OCI-LY3 (cell line): ENCODE measurements around the gene CCDC8.
"Not testable (repeated sequence)": the region's sequence is repeated elsewhere in the genome, so short reads cannot be mapped to it uniquely, and the experiment has no call there.

Source experiments
- H2AFZ ChIP-seq: fragments of 200-600, 300-600 bp; shearing (Covaris generic); 2 replicates; pipeline ENCODE4 v1.6.0; 2014; ENCODE audit warnings: antibody characterized with exemption, low read depth, low read length
- H3K27ac ChIP-seq: fragments of 200-600, 300-600 bp; sonication (generic); 2 replicates; pipeline ENCODE4 v1.5.1; 2014; ENCODE audit warnings: mild to moderate bottlenecking, low read length, moderate library complexity, mixed read lengths
- H3K27me3 ChIP-seq: fragments of 200-600, 300-600 bp; sonication (generic); 2 replicates; pipeline ENCODE4 v1.6.1; 2014; ENCODE audit warnings: low read depth, low read length, mixed read lengths
- H3K36me3 ChIP-seq: fragments of 200-600, 300-600 bp; sonication (generic); replicated peaks from 2 replicates; pipeline ENCODE3; 2014; ENCODE audit warnings: low read depth, low read length, mixed read lengths
- H3K4me1 ChIP-seq: fragments of 300-600, 200-600 bp; sonication (generic); 2 replicates; pipeline ENCODE4 v1.6.1; 2014; ENCODE audit warnings: low read length, mixed read lengths
- H3K4me2 ChIP-seq: fragments of 200-600, 300-600 bp; sonication (generic); 2 replicates; pipeline ENCODE4 v1.6.1; 2014; ENCODE audit warnings: low read length, mixed read lengths
- H3K4me3 ChIP-seq: fragments of 300-600, 200-600 bp; sonication (generic); 2 replicates; pipeline ENCODE4 v1.5.1; 2014; ENCODE audit warnings: antibody characterized with exemption, mild to moderate bottlenecking, low read length, moderate library complexity
- H3K79me2 ChIP-seq: fragments of 300-600, 200-600 bp; shearing (Covaris generic); 2 replicates; pipeline ENCODE4 v1.6.1; 2014; ENCODE audit warnings: mild to moderate bottlenecking, low read length, mixed read lengths
- H3K9ac ChIP-seq: fragments of 300-600, 200-600 bp; shearing (Covaris generic); 2 replicates; pipeline ENCODE4 v1.6.0; 2014; ENCODE audit warnings: mild to moderate bottlenecking, low read length, moderate library complexity
- H3K9me3 ChIP-seq: fragments of 200-600, 300-600 bp; shearing (Covaris generic); 2 replicates; pipeline ENCODE4 v1.6.1; 2014; ENCODE audit warnings: low read length, mixed read lengths; ENCODE audit not compliant: insufficient read depth
- H4K20me1 ChIP-seq: fragments of 200-600, 300-600 bp; sonication (generic); 2 replicates; pipeline ENCODE4 v1.6.1; 2016; ENCODE audit warnings: low read length, mixed read lengths; ENCODE audit not compliant: insufficient read depth
- EZH2phosphoT487 ChIP-seq: fragments of 200-600 bp; shearing (Covaris generic); IDR thresholded peaks from 2 replicates; pipeline ENCODE4 v1.6.1; 2018; ENCODE audit warnings: antibody characterized with exemption, mixed run types, low read depth
- TF ChIP-seq, protein P1 (sequence below): fragments of 200-600, 300-600 bp; sonication (generic); IDR thresholded peaks from 2 replicates; pipeline ENCODE4 v1.5.1; 2014; ENCODE audit warnings: antibody characterized with exemption, low read length, low read depth

CCDC8 gene

DNA sequence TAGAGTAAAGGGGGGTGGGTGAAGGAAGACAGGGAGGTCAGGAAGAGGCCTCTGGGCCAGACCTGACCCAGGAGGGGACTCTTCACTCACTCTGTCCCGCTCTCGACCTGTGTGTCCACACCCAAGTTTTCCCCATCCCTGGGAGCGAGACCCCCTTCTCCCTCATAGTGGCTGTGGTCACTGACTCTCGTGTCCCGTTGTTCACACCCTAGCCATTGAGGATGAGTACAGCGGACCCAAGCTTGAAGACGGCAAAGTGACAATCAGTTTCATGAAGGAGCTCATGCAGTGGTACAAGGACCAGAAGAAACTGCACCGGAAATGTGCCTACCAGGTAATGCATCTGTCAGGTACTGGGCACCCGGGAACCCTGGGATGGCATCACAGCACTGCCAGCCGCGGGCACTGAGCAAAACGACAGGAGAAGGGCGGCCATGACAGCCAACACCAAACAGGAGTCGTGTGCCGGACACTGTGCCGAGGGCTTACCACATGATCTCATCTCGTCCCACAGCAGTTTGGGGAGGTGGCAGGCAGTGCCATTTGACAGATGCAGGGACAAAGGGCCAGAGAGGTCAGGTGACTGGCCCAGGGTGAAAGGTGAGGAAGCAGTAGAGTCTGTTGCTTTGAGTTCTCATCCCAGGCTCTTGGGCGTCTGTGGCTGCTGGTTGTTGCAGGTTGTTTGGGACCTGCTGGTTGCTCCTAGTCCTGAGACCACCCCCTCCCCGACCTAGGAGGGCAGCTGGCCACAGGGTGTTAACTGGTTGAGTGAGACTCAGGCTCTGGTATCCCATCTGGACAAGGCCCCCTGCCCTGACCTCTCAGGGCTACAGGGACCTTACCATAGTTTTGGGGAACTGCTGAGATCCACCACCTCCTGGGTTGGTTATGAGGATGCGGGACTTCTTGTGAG, 36.9 kb downstream of the CCDC8 start:
- no peaks in the 10 kb centered on the region for H3K9me3 ChIP-seq
- H3K4me3 ChIP-seq, result no peak overlapping the region
- no peak overlapping the region for H3K9ac ChIP-seq
- no peak overlapping the region for H2AFZ ChIP-seq
- peaks cover 32% of the 10 kb centered on the region for H4K20me1 ChIP-seq
- no peak overlapping the region for H3K27ac ChIP-seq
- TF ChIP-seq EZH2phosphoT487, result no peak
- TF ChIP-seq, protein P1, sequence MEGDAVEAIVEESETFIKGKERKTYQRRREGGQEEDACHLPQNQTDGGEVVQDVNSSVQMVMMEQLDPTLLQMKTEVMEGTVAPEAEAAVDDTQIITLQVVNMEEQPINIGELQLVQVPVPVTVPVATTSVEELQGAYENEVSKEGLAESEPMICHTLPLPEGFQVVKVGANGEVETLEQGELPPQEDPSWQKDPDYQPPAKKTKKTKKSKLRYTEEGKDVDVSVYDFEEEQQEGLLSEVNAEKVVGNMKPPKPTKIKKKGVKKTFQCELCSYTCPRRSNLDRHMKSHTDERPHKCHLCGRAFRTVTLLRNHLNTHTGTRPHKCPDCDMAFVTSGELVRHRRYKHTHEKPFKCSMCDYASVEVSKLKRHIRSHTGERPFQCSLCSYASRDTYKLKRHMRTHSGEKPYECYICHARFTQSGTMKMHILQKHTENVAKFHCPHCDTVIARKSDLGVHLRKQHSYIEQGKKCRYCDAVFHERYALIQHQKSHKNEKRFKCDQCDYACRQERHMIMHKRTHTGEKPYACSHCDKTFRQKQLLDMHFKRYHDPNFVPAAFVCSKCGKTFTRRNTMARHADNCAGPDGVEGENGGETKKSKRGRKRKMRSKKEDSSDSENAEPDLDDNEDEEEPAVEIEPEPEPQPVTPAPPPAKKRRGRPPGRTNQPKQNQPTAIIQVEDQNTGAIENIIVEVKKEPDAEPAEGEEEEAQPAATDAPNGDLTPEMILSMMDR, result no peak
- no peak overlapping the region for H3K4me2 ChIP-seq
- no peaks in the 10 kb centered on the region for H3K4me1 ChIP-seq
- H3K79me2 ChIP-seq, result peaks cover 50% of the 10 kb centered on the region
- H3K27me3 ChIP-seq, result no peaks in the 10 kb centered on the region
- H3K36me3 ChIP-seq, result peaks cover 62% of the 10 kb centered on the region

DNA sequence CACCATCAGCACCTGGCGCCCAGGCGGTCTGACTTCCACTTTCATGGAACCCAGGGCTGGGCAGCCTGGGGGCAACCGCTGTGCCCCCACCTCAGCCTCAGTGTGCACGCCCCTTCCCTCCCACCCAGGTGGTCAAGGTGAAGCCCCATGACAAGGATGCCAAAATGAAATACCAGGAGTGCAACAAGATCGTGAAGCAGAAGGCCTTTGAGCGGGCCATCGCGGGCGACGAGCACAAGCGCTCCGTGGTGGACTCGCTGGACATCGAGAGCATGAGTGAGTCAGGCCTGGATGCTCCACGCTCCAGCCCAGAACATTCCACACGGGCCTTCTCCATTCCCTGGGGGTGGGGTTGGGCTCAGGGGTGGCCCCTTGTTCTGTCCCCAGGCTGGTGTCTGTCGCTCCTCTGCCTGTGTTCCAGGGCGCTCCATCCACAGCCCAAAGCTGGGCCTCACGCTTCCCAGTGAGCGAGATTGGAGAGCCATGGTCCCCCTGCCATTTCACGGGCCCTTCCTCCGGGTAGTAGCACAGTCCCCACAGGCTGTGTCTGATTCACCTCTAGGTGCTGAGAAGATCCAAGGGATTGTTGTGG, 37.8 kb downstream of the CCDC8 start:
- H3K4me1 ChIP-seq, H3K4me2 ChIP-seq, H2AFZ ChIP-seq, H3K27ac ChIP-seq, H3K27me3 ChIP-seq, H3K4me3 ChIP-seq, H3K9me3 ChIP-seq, H3K9ac ChIP-seq: not testable (repeated sequence)
- Histone ChIP-seq H3K36me3 (peaks cover 61% of the 10 kb centered on the region), H3K79me2 (peaks cover 53% of the 10 kb centered on the region), H4K20me1 (peaks cover 34% of the 10 kb centered on the region)

DNA sequence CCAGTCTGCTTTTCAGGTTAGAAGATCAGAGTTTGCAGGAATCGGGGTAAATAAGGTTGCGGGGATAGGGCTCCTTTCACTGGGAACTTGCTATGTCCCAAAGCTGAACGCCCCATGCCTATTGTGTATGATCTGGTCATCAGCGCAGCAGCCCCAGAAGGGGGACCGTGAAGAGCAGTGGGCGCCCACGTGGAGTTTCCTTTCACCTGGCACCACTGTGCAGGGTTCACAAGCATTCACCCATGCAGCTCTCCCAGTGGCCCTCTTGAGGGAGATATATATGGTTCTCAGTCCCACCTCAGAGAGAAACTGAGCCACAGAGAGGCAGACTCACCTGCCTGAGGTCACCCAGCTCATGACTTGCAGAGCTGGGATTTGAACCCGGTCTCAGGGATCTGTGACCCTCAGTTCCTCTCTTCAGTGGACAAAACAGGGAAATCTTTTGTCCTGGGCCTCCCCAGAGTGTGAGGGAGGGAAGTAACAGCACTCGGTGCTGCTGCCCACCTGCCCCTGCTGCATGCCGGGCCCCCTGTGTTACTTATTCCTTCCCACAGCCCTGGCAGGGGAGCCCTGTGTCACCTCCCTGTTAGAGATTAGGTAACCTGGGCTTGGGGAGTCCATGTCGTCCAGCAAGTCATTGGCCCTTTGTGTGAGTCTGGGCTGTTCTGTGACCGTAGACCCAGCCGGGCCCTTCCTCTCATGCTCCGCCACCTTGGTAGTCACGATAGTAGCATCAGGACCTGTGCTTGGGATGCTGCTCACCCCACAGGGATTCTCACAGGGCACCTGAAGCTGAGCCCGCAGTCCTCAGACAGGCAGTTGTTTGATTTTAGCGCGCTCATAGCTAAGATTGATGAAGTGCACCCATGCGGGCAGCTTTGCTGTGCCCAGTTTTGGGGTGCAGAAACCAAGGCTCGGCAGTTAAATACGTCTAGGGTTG, 38.6 kb downstream of the CCDC8 start:
- H3K27me3 ChIP-seq, result no peaks in the 10 kb centered on the region
- H3K79me2 ChIP-seq, result peaks cover 54% of the 10 kb centered on the region
- TF ChIP-seq, protein P1, result no peak
- no peak for TF ChIP-seq EZH2phosphoT487
- no peak overlapping the region for H3K9ac ChIP-seq
- no peak overlapping the region for H3K4me2 ChIP-seq
- H3K4me1 ChIP-seq, result no peaks in the 10 kb centered on the region
- peaks cover 62% of the 10 kb centered on the region for H3K36me3 ChIP-seq
- H2AFZ ChIP-seq, result no peak overlapping the region
- peaks cover 34% of the 10 kb centered on the region for H4K20me1 ChIP-seq
- no peaks in the 10 kb centered on the region for H3K9me3 ChIP-seq
- no peak overlapping the region for H3K4me3 ChIP-seq
- no peak overlapping the region for H3K27ac ChIP-seq

DNA sequence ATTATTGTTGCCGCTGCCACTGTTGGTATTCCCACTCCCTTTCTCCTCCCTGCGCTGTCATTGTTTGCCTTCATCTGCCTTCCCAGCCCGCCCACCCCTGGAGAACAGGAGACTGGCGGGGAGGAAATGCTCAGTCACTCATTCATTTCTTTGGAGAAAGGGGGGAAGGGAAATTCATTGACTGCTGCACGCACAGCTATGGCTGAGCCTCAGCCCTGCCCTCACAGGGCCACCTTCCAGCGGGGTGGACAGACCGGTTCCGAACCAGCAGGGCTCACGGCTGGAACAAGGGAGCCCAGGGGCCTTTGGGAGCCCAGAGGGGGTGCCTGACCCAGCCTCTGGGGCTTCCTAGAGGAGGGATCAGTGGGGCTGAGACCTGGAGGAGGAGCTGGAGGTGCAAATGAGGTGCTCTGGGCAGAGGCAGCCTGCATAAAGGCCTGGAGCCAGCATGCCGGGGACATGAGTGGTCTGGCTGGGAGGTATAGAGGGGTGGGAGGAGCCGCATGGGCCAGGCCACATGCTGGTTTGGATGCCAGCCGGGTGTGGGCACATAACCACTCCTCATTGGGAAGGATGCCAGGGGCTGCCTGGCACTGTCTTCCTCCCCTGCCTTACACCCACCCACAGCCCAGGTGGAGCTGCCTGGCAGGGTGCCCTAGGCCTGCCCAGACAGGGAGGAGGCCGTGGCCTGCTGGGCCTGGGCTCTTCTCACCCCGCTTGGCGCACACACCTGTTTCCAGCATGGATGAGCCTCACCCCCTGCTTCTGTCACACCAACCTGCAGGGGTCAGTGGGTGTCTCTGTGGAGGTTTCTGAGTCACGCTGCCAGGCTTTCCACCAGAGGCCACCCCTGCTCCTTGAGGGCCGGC, 39.6 kb downstream of the CCDC8 start:
- Histone ChIP-seq H2AFZ (no peak overlapping the region), H3K79me2 (peaks cover 57% of the 10 kb centered on the region), H3K27me3 (no peaks in the 10 kb centered on the region), H3K9ac (no peak overlapping the region), H3K4me2 (no peak overlapping the region), H3K36me3 (peaks cover 60% of the 10 kb centered on the region), H3K4me3 (no peak overlapping the region), H3K4me1 (no peaks in the 10 kb centered on the region), H3K9me3 (no peaks in the 10 kb centered on the region), H3K27ac (no peak overlapping the region), H4K20me1 (peaks cover 34% of the 10 kb centered on the region)
- no peak for TF ChIP-seq EZH2phosphoT487
- TF ChIP-seq, protein P1, result no peak
